ENCODE results near the gene QPCT.
A peak's percentile ranks its signal among the peaks of the same experiment; 100 is the strongest.
"Not testable (repeated sequence)": the region's sequence is repeated elsewhere in the genome, so short reads cannot be mapped to it uniquely, and the experiment has no call there.

QPCT gene

DNA sequence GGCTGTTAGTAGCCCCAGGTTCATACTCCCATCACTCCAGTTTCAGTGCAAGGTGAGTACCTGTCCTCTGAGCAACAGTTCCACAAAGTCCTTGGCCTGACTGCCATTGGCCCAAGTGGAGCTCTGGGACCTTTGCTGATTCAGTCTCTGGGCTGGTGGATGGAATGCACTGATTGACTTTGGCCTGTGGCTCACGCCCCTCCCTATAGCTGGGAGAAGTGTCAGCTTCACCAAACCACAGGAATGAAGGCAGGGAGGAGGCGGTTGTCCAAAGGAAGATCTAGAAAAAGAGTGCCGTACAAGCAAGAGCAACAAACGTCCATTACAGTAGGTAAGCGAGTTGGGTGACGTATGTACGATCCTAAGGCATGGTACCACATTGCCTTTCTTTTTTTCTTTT, 34.0 kb downstream of the QPCT start:
- Histone ChIP-seq H3K27me3 (ENCODE audit: insufficient read depth, low read length) (no peaks in the 10 kb centered on the region), H3K4me1 (ENCODE audit: insufficient read depth, low read length) (no peaks in the 10 kb centered on the region), H3K9me3 (ENCODE audit: insufficient read depth, low read depth, low read length) (no peaks in the 10 kb centered on the region), H3K4me3 (ENCODE audit: low read length) (no peak overlapping the region), H3K27ac (ENCODE audit: low read depth, low read length) (no peak overlapping the region), H3K36me3 (ENCODE audit: insufficient read depth, low read length) (no peaks in the 10 kb centered on the region), H3K9ac (ENCODE audit: low read depth, low read length) (no peak overlapping the region)
- 98% methylated on average over 7 of the region's 7 CpGs for WGBS

DNA sequence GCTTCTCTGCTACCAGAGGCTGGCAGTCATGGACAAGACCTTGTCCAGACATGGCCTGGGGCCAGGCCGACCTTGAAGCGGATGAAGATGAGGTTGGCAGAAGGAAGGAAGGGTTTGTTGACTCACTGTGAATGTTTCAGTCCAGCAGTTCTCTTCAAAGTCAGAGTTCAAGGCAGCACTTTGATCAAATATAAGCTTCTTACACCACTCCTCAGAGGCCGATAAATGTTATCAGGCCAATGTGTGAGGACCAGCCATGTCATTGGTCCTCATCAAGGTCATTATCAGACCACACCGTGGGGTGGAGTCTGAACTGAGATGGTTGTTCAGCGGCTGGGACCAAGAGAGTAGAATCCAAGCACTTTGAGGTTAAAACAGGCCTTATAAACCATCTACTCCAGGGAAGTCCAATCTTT, 35.5 kb downstream of the QPCT start:
- no peak overlapping the region for H3K4me3 ChIP-seq (ENCODE audit: low read length)
- no peaks in the 10 kb centered on the region for H3K27me3 ChIP-seq (ENCODE audit: insufficient read depth, low read length)
- H3K9me3 ChIP-seq (ENCODE audit: insufficient read depth, low read depth, low read length): no peaks in the 10 kb centered on the region
- H3K36me3 ChIP-seq (ENCODE audit: insufficient read depth, low read length): no peaks in the 10 kb centered on the region
- no peak overlapping the region for H3K27ac ChIP-seq (ENCODE audit: low read depth, low read length)
- no peak overlapping the region for H3K9ac ChIP-seq (ENCODE audit: low read depth, low read length)
- 93% methylated on average over 5 of the region's 5 CpGs for WGBS
- H3K4me1 ChIP-seq (ENCODE audit: insufficient read depth, low read length): no peaks in the 10 kb centered on the region

DNA sequence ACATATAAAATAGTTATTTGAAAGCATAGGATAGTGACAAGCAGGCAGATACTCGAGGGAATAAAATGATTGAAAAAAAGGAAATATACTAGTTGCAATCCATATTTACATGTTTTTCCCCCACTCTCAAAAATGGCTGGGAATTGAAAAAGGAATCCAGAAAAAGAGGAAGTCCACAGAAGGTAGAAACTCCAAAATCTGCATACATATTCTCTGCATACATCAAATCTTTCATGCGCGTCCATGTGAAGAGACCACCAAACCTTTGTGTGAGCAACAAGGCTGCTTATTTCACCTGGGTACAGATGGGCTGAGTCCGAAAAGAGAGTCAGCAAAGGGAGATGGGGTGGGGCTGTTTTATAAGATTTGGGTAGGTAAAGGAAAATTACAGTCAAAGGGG, 36.4 kb downstream of the QPCT start:
- not testable (repeated sequence) for H3K36me3 ChIP-seq (ENCODE audit: insufficient read depth, low read length); H3K9me3 ChIP-seq (ENCODE audit: insufficient read depth, low read depth, low read length); H3K9ac ChIP-seq (ENCODE audit: low read depth, low read length); H3K27ac ChIP-seq (ENCODE audit: low read depth, low read length); H3K4me1 ChIP-seq (ENCODE audit: insufficient read depth, low read length); H3K4me3 ChIP-seq (ENCODE audit: low read length); H3K27me3 ChIP-seq (ENCODE audit: insufficient read depth, low read length)
- WGBS: 77% methylated on average over 3 of the region's 4 CpGs

GRCh38 chr2:37384261-37384660, 39.8 kb downstream of the QPCT start:
- not testable (repeated sequence) for H3K4me3 ChIP-seq (ENCODE audit: low read length); H3K27me3 ChIP-seq (ENCODE audit: insufficient read depth, low read length); H3K9ac ChIP-seq (ENCODE audit: low read depth, low read length); H3K9me3 ChIP-seq (ENCODE audit: insufficient read depth, low read depth, low read length); H3K4me1 ChIP-seq (ENCODE audit: insufficient read depth, low read length); H3K36me3 ChIP-seq (ENCODE audit: insufficient read depth, low read length); H3K27ac ChIP-seq (ENCODE audit: low read depth, low read length)
- WGBS: 87% methylated on average over 4 of the region's 4 CpGs

GRCh38 chr2:37387148-37387835, 42.9 kb downstream of the QPCT start:
- Histone ChIP-seq H3K36me3 (ENCODE audit: insufficient read depth, low read length) (no peaks in the 10 kb centered on the region), H3K27ac (ENCODE audit: low read depth, low read length) (no peak overlapping the region), H3K27me3 (ENCODE audit: insufficient read depth, low read length) (no peaks in the 10 kb centered on the region), H3K9me3 (ENCODE audit: insufficient read depth, low read depth, low read length) (no peaks in the 10 kb centered on the region), H3K4me3 (ENCODE audit: low read length) (no peak overlapping the region), H3K9ac (ENCODE audit: low read depth, low read length) (no peak overlapping the region), H3K4me1 (ENCODE audit: insufficient read depth, low read length) (peaks cover 12% of the 10 kb centered on the region)
- WGBS: 95% methylated on average over 4 of the region's 5 CpGs

- 88% methylated on average over 2 of the region's 2 CpGs for WGBS
- no peak overlapping the region for H3K9ac ChIP-seq (ENCODE audit: low read depth, low read length)
- no peak overlapping the region for H3K27ac ChIP-seq (ENCODE audit: low read depth, low read length)
- no peaks in the 10 kb centered on the region for H3K27me3 ChIP-seq (ENCODE audit: insufficient read depth, low read length)
- peaks cover 12% of the 10 kb centered on the region for H3K4me1 ChIP-seq (ENCODE audit: insufficient read depth, low read length)
- no peaks in the 10 kb centered on the region for H3K9me3 ChIP-seq (ENCODE audit: insufficient read depth, low read depth, low read length)
- H3K4me3 ChIP-seq (ENCODE audit: low read length): no peak overlapping the region
- no peaks in the 10 kb centered on the region for H3K36me3 ChIP-seq (ENCODE audit: insufficient read depth, low read length)
Measured at GRCh38 chr2:37388074-37388473, 43.6 kb downstream of the QPCT start.

- H3K27ac ChIP-seq (ENCODE audit: low read depth, low read length): no peak overlapping the region
- no peaks in the 10 kb centered on the region for H3K9me3 ChIP-seq (ENCODE audit: insufficient read depth, low read depth, low read length)
- H3K4me1 ChIP-seq (ENCODE audit: insufficient read depth, low read length): peaks cover 12% of the 10 kb centered on the region
- H3K36me3 ChIP-seq (ENCODE audit: insufficient read depth, low read length): no peaks in the 10 kb centered on the region
- H3K27me3 ChIP-seq (ENCODE audit: insufficient read depth, low read length): no peaks in the 10 kb centered on the region
- H3K9ac ChIP-seq (ENCODE audit: low read depth, low read length): no peak overlapping the region
- no peak overlapping the region for H3K4me3 ChIP-seq (ENCODE audit: low read length)
Measured at GRCh38 chr2:37389395-37389794, 45.0 kb downstream of the QPCT start.

DNA sequence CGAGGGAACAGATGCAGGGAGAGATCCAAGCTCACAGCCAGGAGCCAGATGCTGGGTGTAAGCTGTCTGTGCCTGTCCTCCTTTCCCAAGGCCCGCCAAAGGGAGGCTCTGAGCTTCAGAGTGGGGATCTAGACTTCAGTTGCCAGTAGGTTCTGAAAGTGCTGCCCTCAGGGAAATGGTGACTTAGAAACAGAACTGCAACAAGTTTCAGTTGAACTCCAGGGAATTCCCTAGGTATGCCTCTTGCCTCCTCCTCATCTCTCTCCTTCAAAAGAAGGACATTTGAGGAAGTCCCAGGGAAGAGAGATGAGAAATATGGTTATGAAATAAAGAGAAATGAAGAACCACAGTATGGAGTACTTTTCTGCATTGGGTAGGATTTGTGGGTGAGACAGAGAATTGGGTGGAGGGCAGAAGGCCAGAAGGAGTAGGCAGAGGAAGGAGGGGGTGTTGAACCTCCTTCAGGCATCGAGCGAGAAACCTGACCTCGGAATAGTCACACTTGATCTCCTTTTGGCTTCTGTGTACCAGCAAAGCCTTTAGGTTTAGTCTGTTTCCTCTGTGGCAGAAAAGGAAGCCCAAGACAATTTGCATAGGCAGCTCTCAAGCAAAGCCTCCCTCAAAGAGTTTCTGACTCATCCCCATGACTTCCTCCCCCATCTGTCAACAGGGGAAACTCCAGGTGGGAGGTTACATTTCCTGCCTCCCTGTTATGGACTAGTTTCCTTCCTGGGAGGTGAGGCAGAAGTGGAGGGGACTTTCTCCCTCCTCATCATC, 45.7 kb downstream of the QPCT start:
- Histone ChIP-seq H3K36me3 (ENCODE audit: insufficient read depth, low read length) (no peaks in the 10 kb centered on the region), H3K9me3 (ENCODE audit: insufficient read depth, low read depth, low read length) (no peaks in the 10 kb centered on the region), H3K4me1 (ENCODE audit: insufficient read depth, low read length) (peaks cover 12% of the 10 kb centered on the region), H3K27ac (ENCODE audit: low read depth, low read length) (peak overlapping the region; percentile 57), H3K9ac (ENCODE audit: low read depth, low read length) (no peak overlapping the region), H3K4me3 (ENCODE audit: low read length) (no peak overlapping the region), H3K27me3 (ENCODE audit: insufficient read depth, low read length) (no peaks in the 10 kb centered on the region)
- 48% methylated on average over 5 of the region's 5 CpGs for WGBS

- H3K27me3 ChIP-seq (ENCODE audit: insufficient read depth, low read length): no peaks in the 10 kb centered on the region
- peaks cover 12% of the 10 kb centered on the region for H3K4me1 ChIP-seq (ENCODE audit: insufficient read depth, low read length)
- H3K36me3 ChIP-seq (ENCODE audit: insufficient read depth, low read length): no peaks in the 10 kb centered on the region
- WGBS: 67% methylated on average over 1 of the region's 2 CpGs
- no peaks in the 10 kb centered on the region for H3K9me3 ChIP-seq (ENCODE audit: insufficient read depth, low read depth, low read length)
- no peak overlapping the region for H3K4me3 ChIP-seq (ENCODE audit: low read length)
- H3K9ac ChIP-seq (ENCODE audit: low read depth, low read length): no peak overlapping the region
- no peak overlapping the region for H3K27ac ChIP-seq (ENCODE audit: low read depth, low read length)
Measured at GRCh38 chr2:37390777-37391176, 46.3 kb downstream of the QPCT start.

DNA sequence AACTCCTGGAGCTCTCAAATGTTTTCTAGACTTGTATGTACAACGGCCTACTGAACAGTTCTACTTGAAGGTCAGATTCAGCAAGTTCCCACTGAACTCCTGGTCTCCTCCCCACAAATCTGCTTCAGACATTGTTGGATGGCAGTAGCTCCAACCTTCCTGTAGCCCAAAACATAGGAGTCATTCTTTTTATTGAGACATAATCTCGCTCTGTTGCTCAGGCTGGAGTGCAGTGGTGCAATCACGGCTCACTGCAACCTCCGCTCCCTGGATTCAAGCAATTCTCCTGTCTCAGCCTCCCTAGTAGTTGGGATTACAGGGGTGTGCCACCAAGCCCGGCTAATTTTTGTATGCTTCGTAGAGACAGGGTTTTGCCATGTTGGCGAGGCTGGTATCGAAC, 47.3 kb downstream of the QPCT start:
- H3K4me1 ChIP-seq (ENCODE audit: insufficient read depth, low read length): peaks cover 12% of the 10 kb centered on the region
- no peaks in the 10 kb centered on the region for H3K27me3 ChIP-seq (ENCODE audit: insufficient read depth, low read length)
- H3K9ac ChIP-seq (ENCODE audit: low read depth, low read length): no peak overlapping the region
- H3K9me3 ChIP-seq (ENCODE audit: insufficient read depth, low read depth, low read length): no peaks in the 10 kb centered on the region
- 95% methylated on average over 8 of the region's 8 CpGs for WGBS
- no peaks in the 10 kb centered on the region for H3K36me3 ChIP-seq (ENCODE audit: insufficient read depth, low read length)
- no peak overlapping the region for H3K4me3 ChIP-seq (ENCODE audit: low read length)
- no peak overlapping the region for H3K27ac ChIP-seq (ENCODE audit: low read depth, low read length)

- WGBS: 96% methylated on average over 2 of the region's 2 CpGs
- Histone ChIP-seq H3K27ac (ENCODE audit: low read depth, low read length) (no peak overlapping the region), H3K27me3 (ENCODE audit: insufficient read depth, low read length) (no peaks in the 10 kb centered on the region), H3K4me3 (ENCODE audit: low read length) (no peak overlapping the region), H3K9ac (ENCODE audit: low read depth, low read length) (no peak overlapping the region), H3K4me1 (ENCODE audit: insufficient read depth, low read length) (peaks cover 17% of the 10 kb centered on the region), H3K9me3 (ENCODE audit: insufficient read depth, low read depth, low read length) (no peaks in the 10 kb centered on the region), H3K36me3 (ENCODE audit: insufficient read depth, low read length) (no peaks in the 10 kb centered on the region)
Measured at GRCh38 chr2:37392428-37392827, 48.0 kb downstream of the QPCT start.

Data from HUES64 (cell line).